Stomach (tissue), 4 donors: Measurements from ENCODE around the gene ZNF276.

ENCODE experiments used
- POLR2AphosphoS5 ChIP-seq, 3 donors: sonication (generic); formaldehyde crosslinking; IDR thresholded peaks; one replicate each; pipeline ENCODE4 v1.6.1; 2016; ENCODE audit warnings: antibody characterized with exemption in 3 of 3
- TF ChIP-seq, protein P1 (sequence below), 7 experiments: fragments of 450-650 bp in 4 of 7; fragments of 200-600 bp in 3 of 7; sonication (generic) in 3 of 7; IDR thresholded peaks; one replicate each; pipeline ENCODE4 v1.5.1; 2016 to 2019; ENCODE audit warnings: antibody characterized with exemption in 7 of 7, control low read depth in 2 of 7, mild to moderate bottlenecking in 1 of 7

- TF ChIP-seq, protein P1, sequence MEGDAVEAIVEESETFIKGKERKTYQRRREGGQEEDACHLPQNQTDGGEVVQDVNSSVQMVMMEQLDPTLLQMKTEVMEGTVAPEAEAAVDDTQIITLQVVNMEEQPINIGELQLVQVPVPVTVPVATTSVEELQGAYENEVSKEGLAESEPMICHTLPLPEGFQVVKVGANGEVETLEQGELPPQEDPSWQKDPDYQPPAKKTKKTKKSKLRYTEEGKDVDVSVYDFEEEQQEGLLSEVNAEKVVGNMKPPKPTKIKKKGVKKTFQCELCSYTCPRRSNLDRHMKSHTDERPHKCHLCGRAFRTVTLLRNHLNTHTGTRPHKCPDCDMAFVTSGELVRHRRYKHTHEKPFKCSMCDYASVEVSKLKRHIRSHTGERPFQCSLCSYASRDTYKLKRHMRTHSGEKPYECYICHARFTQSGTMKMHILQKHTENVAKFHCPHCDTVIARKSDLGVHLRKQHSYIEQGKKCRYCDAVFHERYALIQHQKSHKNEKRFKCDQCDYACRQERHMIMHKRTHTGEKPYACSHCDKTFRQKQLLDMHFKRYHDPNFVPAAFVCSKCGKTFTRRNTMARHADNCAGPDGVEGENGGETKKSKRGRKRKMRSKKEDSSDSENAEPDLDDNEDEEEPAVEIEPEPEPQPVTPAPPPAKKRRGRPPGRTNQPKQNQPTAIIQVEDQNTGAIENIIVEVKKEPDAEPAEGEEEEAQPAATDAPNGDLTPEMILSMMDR (IDR thresholded peaks at IDR 0.05): no peak
- no peak for TF ChIP-seq POLR2AphosphoS5 (IDR thresholded peaks at IDR 0.05)
These were observed 16.2 kb downstream of the ZNF276 start for GRCh38 chr16:89737341-89738071.
